Left lobe of liver (tissue), 2 donors: ENCODE results near the gene PRPS2. TPM values are rescaled to one million over a fixed set of nuclear protein-coding genes. Genes with fewer than 3 reads are reported as not detected.

ENCODE experiments used
- ATAC-seq: fragments of 200-7000 bp; cut with Tn5 transposase; one replicate; pipeline ENCODE4 v1.9.1; 2020; ENCODE audit warnings: mild to moderate bottlenecking, moderate library complexity
- DNase-seq: peaks from one replicate; pipeline ENCODE4 v3.0.0-alpha.2; 2020; ENCODE audit warnings: low spot score
- total RNA-seq: library from RNA; stranded (reverse); gene quantifications from one replicate; pipeline ENCODE4 v1.2.1, GENCODE V29; 2021
- donor health status: DM: no; HTN: no; CAD: no; lungs with moderate emphysema.
- donor health status: DM: no; HTN: yes; CAD: no.

PRPS2 gene
- total RNA-seq, 1 donor from 2014 or later = 13.6 TPM

GRCh38 chrX:12811658-12812057 lies 20.4 kb downstream of the PRPS2 start:
- no peak for DNase-seq
- no peak for ATAC-seq

DNA sequence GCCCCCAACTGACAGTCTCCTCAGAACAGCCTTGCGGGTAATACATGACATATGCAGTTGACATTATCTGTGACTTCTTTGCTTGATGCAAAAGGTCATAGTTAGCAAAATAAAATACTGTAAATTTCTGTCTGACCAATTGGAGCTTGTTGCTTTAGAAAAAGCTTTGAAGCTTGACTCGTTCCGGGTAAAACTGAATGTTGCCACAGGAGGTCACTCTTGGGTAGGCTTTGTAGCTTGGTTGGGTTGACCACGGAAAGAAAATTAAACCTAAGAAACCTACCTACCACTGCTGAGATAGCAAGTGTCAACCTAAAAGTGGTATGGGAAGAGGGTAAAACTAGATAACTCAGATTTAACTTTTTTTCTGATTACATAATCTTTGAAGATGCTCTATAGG lies 23.2 kb downstream of the PRPS2 start:
- DNase-seq (no peak), ATAC-seq (peak; percentile 67)

DNA sequence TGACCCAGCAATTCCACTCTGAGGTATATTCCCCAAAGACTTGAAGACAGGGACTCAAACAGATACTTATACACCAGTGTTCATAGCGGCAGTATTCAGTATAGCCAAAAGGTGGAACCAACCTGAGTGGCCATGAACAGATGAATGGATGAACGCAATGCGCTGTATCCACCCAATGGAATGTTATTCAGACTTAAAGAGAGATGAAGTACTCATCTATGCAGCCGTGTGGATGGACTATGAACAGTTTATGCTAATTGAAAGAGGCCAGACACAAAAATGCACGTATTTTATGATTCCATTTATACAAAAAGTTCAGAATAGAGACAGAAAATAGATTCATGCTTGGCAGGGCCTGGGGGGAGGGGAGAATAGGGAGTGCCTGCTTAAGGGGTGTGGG lies 26.3 kb downstream of the PRPS2 start:
- ATAC-seq = no peak
- DNase-seq = no peak

DNA sequence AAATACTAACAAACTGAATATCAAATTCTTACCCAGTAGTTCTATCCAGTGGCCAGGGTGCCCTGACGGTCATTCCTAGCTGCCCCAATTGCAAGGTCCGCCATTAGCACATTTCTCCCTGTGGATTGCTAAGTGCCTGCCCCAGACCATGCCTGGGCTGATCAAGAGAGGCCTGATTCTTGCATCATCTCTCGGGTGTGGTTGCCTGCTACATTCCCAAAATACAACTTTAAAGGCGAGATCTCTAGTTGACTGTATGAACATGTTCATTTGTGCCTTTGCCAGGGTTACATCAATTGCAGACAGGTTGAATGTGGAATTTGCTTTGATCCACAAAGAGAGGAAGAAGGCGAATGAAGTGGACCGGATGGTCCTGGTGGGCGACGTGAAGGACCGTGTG lies 28.0 kb downstream of the PRPS2 start:
- no peak for DNase-seq
- ATAC-seq = no peak

- DNase-seq (no peak), ATAC-seq (no peak)
Observed at GRCh38 chrX:12820737-12821136, 29.5 kb downstream of the PRPS2 start.

DNA sequence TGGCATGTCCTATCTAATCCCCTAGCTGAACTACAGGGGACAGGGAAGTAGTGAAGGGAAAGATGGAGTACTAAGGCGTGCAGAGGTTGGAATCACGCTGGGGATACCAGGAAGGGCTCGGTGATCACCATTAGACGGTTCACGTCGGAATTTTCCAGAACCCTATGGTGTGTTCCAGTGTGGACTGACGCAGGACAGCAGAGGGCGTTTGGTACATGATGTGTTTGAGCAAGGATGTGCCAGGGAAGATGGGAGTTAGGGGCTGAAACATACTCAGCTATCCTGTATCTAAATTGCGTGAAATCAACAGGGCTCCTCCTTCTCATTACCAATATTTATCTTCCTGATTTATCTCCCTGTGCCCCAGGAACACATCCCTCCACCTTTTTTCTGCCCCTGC lies 33.7 kb downstream of the PRPS2 start:
- ATAC-seq = no peak
- DNase-seq = no peak

GRCh38 chrX:12825801-12826200 lies 34.6 kb downstream of the PRPS2 start:
- DNase-seq (no peak), ATAC-seq (no peak)

DNA sequence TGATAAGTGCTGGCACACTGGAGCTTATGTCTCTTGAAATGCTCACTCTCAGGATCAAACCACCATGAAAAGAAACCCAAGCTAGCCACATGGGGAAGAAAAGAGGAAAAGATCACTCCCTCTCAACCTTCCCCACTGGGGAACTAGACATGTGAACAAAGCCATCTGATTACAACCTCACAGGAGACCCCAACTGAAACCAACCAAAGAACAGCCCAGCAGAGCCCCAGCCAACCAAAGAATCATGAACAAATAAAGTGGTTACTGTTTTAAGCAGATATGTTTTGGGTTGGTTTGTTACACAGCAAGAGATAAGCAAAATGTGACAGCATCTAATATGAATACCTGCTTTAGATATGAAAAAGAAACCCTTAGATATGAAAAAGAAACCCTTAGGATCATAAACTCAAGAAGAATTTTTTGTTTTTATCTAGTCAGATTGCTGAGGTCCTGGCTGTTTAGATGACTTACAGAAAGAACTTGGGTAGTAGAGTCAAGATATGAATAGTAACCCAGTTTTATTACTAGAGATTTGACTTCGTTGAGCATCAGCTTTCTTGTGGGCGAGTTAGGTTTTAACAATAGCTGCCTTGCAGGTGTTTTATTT lies 52.0 kb downstream of the PRPS2 start:
- DNase-seq (no peak), ATAC-seq (no peak)

GRCh38 chrX:12843668-12844279 lies 52.6 kb downstream of the PRPS2 start:
- DNase-seq = no peak
- ATAC-seq = peak; percentile 15

- DNase-seq (no peak), ATAC-seq (no peak)
Observed at GRCh38 chrX:12844319-12844718, 53.1 kb downstream of the PRPS2 start.

- DNase-seq (no peak), ATAC-seq (no peak)
Observed at GRCh38 chrX:12865359-12865758, 74.1 kb downstream of the PRPS2 start.

- no peak for DNase-seq
- no peak for ATAC-seq
Observed at GRCh38 chrX:12866451-12867377, 75.5 kb downstream of the PRPS2 start, which contains the start of gene TLR7. Gene TLR7, plus strand, starts transcription at chrX:12867072. Its CDS starts 507 bp downstream, at chrX:12867579.

- no peak for ATAC-seq
- DNase-seq = no peak
Observed at GRCh38 chrX:12867685-12868084, 76.5 kb downstream of the PRPS2 start.

GRCh38 chrX:12868747-12869146 lies 77.5 kb downstream of the PRPS2 start:
- DNase-seq = no peak
- no peak for ATAC-seq

DNA sequence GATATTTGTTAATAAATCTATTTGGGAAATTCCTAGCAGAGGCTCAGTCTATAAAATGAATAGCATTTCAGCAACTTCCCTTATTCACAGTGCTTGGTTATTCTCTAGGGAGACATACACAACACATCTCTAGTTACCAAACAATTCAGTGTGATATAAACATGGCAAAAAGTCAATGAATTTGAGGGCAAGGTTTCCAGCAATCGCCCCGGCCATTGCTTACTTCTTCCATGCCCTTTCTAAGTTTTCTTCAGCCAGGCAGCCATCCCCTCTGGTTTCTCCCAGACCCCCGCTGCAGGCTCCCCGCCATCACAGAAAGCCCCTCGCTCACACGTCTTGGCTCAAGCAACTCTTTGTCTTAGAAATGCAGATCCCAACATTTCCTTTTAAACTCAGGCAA lies 80.0 kb downstream of the PRPS2 start:
- ATAC-seq (no peak), DNase-seq (no peak)

DNA sequence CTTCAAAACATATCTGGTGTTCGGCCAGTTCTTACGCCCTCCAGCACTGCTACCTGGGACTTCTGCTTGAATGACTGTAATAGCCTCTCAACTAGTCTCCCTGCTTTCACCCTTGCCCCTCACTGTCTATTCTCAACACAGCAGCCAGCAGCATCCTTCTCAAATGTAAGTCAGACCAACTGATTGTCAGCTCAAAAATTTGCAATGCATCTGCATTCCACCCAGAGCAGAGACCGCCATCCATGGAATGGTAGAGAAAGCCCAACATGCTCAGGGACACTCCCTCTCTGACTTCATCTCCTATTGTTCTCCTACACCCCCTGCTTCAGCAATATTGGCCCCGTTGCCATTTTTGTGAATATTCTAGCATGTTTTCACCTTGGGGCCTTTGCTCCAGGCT lies 81.5 kb downstream of the PRPS2 start:
- DNase-seq (no peak), ATAC-seq (no peak)

Other genes starting within 250 kb of the PRPS2 start
- gene TLR7, start 75.7 kb downstream of the PRPS2 start, total RNA-seq = 0.08 TPM
- 0.20 TPM for gene TLR8, start 115.2 kb downstream of the PRPS2 start, total RNA-seq
- gene TMSB4X, start 183.7 kb downstream of the PRPS2 start, total RNA-seq = 442 TPM